Stimulated activated naive CD8-positive, alpha-beta T cell treated with anti-CD3 and anti-CD28 coated beads, Interleukin-15, Interleukin-2, amounts not matched to agents 100 U/mL and 50 U/mL, for 24 hours (primary cell): Measurements from ENCODE around the gene SPTSSB.
A peak's percentile ranks its signal among the peaks of the same experiment; 100 is the strongest.

Experiments
- ATAC-seq: fragments of 150-1000 bp; cut with Tn5 transposase; one replicate; pipeline ENCODE4 v1.10.0; 2021
- DNase-seq: peaks from one replicate; pipeline ENCODE4 v3.0.0; 2021

SPTSSB gene

DNA sequence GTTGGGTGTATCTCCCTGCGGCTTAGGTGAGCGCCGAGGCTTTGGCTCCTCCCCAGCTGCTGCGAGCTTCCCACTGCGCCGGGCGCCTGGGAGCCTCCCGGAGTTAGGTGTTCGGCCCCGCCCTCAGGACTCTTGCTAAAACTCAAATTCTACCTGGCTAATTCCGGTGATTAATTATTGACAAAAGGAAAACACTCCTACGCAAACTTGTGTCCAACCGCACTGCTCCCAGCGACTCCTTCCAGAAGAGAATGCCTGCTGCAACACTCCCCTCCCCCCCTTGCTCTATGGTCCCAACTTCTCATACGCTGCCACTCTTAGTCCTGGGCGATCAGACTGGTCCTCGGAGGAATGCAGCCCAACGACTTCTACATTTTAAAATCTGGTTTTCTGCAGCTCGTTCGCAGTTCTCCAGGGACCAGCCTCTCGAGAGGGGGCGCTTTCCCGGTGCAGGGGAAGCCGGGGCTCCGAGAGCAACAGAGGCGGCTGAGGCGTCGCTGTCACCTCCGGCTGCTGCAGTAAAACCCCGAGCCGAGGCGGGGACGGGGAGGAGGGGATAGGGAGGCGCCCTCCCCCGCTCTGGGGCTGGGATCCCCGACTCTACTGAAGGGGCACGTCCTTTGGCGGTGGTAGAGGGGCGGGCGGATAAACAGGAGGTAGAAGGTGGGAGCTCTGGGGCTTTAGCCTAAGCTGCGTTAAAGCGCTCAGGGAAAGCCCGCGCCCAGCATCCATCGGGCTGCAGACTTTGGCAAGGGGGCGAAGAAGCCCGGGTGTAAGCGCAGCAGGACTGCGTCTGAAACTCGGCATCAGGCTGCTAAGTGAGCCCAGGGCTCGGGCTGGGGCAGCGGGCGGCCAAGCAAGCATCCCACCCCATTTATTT, at the start of gene SPTSSB:
SPTSSB (minus strand) TSS at position 77 of the 880 bp plus-strand sequence. CDS start 25,194 bp downstream, outside the sequence.
- peak; percentile 69 for ATAC-seq
- DNase-seq = peak; percentile 60

DNA sequence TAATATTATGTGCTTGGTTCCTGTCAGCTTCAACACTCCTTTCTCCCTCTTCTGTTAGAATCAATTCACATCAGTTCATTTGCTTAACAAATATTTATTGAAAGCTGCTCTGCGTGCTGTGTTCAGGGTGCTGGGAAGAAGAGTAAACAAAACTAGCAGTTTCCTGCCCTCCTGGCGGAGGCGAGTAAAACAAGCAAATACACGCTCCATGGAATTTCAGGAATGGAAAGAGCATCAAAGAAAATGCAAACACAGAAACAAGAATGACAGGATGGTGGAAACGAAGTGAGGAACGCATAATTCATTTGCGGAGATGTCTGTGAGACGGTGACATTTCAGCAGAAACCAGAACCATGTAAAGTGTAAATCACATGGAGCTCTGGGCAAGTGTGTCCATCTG, 49.4 kb upstream of the SPTSSB start:
- DNase-seq (no peak), ATAC-seq (no peak)

DNA sequence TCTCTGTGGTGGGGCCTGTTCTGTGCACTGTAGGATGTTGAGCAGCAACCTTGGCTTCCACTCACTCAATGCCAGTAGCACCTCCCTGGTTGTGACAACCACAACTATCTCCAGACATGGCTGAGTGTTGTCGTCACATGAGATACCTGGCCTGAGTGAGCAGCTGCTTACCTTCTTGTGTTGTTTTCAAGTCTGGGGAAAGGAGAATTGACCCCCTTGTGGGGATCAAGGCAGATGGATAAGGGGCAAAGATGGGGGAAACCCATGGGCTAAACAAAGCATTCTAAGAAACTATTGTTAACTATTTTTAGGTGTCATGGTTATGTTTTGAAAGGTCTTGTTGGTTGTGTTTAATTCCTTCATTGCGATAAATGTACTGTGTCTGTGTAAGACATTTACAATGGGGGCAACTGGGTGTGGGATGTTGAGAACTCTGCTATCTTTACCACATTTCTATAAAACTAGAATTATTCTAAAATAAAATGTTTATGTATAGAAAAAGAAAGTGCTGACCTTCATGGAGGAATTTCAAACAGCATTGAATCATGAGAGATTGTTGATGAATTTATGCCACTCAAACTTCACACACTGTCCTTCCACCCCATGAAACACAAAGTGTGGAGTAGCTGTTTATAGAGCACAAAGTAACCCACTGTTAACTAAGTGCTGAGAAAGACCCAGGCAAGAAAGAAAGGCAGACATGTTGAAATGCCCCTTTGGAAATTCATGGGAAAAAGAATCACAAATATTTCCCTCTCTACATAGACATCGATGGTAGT, 48.4 kb upstream of the SPTSSB start:
- DNase-seq (no peak), ATAC-seq (no peak)

GRCh38 chr3:161415506-161416231, 44.4 kb upstream of the SPTSSB start:
- no peak for DNase-seq
- ATAC-seq = no peak

- no peak for DNase-seq
- no peak for ATAC-seq
Measured at GRCh38 chr3:161414907-161415306, 43.6 kb upstream of the SPTSSB start.

GRCh38 chr3:161413855-161414210, 42.5 kb upstream of the SPTSSB start:
- no peak for ATAC-seq

DNA sequence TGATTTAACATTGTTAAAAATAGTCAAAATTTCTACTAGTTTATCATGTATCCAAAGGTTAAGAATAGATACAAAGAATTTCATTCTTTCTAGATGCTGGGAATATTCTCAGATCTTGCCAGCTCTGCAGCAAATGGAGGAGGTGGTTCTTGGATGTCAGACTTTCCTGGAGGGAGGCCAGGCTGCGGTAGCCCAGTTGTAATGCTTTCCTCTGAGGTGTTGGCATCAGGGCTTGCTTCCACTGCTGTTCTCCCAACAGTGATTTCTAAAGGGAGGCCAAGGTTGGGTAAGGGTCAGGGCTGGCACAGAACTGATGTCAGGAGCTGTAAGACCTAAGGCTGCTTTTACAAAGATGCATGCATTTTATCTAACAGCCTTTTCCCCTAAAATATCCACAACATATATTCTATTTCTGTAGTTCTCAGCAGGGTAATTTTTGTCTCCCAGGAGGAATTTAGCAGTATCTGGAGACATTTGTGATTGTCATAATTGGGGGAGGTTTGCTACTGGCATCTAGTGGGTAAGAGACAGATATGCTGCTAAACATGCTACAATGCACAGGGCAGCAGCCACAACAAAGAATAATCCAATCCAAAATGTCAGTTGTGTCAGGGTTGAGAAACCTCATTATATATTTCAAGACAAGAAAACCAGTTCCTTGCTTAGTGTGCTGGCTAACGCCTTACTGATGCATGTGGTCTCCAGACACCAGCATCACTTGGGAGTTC, 42.0 kb upstream of the SPTSSB start:
- DNase-seq = no peak
- no peak for ATAC-seq

More at GRCh38 chr3:161413855-161414210, 42.5 kb upstream of the SPTSSB start:
- no peak for DNase-seq

DNA sequence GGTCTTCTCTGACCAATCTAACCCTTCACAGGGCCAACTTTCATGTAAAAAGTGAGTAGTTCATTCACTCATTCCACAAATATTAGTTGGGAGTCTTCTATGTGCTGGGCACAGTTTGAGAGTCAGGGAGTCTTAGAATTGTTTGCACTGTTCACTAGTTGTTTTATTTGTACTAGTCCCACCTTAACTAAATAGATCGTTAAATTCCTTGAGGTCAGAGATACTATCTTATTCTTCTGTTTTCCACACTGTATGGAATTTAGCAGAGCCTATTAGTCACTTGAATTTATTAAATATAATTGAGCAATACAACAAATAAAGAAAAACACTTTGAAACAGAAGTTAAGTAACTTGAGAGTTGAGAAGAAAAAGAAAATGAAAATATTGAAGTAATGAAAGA, 40.8 kb upstream of the SPTSSB start:
- DNase-seq (no peak), ATAC-seq (no peak)

DNA sequence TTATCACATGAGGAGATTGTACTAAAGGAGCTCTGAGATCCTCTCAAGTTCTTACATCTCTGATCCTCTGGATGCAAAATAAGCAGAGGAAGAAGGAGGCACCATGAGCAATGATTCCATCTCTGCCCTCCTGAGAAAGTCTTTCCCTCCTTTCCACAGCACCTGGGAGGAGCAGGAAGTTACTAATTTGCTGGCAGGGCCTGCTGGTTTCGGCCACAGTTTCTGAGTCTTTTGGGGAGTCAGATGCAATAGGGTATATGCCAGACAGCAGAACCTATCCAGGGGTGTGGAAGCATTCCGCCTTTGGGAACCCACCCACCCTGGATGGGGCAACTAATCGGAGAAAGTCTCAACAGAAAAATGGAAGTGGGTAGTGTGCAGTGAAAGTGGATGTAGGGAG, 38.5 kb upstream of the SPTSSB start:
- ATAC-seq (no peak), DNase-seq (no peak)

DNA sequence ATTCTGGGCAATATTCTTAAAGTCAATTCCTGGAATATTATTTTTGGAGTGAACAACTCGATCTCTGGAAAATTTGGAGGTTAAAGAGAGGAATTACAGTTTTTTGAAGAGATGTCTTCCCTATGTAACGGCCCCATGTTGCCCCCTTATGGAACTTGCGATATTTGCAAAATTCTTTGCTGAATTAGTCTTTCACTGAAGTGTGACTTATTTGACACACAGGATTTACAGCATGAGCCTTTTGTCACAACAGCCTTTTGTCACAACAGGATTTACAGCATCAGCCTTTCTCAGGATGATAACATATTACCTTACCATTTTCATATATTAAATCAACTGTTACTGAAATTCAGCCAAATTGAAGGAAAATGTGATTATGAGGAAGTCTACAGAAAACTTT, 37.8 kb upstream of the SPTSSB start:
- DNase-seq (peak; percentile 39), ATAC-seq (no peak)

- ATAC-seq (no peak), DNase-seq (no peak)
Measured at GRCh38 chr3:161406594-161407555, 35.6 kb upstream of the SPTSSB start.

GRCh38 chr3:161405836-161406235, 34.5 kb upstream of the SPTSSB start:
- DNase-seq = no peak
- no peak for ATAC-seq

GRCh38 chr3:161405087-161405486, 33.8 kb upstream of the SPTSSB start:
- DNase-seq = no peak
- ATAC-seq = no peak

- ATAC-seq = no peak
- no peak for DNase-seq
Measured at GRCh38 chr3:161403251-161403650, 31.9 kb upstream of the SPTSSB start.

GRCh38 chr3:161401389-161401788, 30.1 kb upstream of the SPTSSB start:
- no peak for DNase-seq
- no peak for ATAC-seq

- ATAC-seq = no peak
- no peak for DNase-seq
Measured at GRCh38 chr3:161400650-161401049, 29.3 kb upstream of the SPTSSB start.

DNA sequence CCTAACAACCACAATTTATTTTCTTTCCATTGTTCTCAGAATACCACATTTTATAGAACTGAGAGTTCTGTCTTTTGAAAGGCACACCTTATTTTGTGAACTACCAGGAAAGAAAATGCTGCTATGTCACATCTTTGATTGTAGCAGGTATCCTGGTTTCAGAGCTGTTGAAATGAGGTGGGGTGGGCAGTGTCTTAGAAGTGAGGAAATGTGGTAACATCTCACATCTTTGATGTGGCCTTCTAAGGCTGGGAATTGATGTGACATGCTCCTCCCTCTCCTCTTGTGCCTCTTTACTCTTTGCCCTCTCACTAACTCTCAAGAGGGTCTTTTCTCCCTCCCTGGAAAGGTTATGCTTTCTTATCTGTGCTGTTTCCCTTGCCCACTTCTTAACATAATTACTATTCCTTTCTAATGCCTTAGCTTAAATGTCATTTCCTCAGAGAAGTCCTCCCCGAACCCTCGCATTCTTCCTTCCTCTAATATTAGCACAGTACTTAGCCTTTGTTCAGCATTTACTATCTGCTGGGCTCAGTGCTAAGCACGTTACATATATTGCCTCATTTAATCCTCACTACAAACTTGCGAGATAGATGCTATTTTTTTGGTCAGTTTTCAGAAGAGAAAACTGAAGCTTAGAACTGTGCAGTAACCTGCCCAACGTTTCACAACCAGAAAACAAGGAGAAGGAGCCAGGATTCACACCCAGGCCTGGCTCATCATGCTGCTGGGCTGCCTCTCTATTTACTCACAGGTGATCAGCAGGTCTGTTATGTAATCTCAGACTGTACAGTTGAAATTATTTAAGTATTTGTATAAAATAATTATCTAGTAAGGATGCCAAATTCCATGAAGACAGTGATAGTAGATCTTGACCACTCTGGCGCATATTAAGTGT, 24.0 kb upstream of the SPTSSB start:
- ATAC-seq (peak; percentile 65), DNase-seq (no peak)

DNA sequence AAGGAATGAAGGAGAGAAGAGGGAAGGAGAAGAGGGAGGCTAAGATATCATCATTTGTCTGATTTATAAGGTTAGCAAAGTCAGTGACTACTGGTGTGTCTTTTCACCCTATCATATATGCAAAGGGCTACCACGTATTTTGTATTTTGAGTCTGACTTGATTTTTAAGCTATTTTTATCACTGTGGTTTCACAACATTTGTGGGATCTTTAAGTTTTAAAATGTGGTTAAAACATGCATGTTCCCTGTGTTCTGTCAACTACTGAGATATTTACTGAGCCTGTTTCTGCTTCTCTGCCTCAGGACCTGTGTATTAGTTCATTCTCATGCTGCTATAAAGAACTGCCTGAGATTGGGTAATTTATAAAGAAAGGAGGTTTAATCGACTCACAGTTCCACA, 22.5 kb upstream of the SPTSSB start:
- DNase-seq (no peak), ATAC-seq (peak; percentile 14)

DNA sequence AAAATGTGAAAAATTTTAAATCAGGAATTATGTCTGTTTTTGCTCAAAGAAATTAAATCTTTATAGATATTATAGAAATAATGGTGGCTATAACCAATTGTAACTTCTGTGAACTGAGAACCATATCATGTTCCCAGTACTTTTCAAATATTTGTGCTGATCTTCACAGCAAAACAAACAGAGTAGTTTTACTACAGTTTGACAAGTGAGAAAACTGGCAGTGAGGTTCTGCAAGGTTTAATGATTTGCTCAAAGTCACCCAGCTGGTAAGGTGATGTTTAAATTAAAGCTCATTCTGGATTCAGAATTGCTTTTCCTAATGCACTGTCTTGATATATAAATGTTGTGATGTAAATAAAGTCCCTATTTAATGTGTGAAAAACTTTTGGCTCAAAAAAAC, 22.0 kb upstream of the SPTSSB start:
- ATAC-seq = no peak
- DNase-seq = no peak

GRCh38 chr3:161392853-161393252, 21.5 kb upstream of the SPTSSB start:
- DNase-seq = no peak
- ATAC-seq = no peak
